ENCODE data around the gene PDE3B. TPM values are rescaled to one million over a fixed set of nuclear protein-coding genes. Genes with fewer than 3 reads are reported as not detected.

The PDE3B gene
- total RNA-seq, 3 donors from 2014 or later = 13.0 to 17.8 (median 17.0) TPM

GRCh38 chr11:14894657-14895598 lies 251.3 kb downstream of the PDE3B start:
- H3K9me3 Mint-ChIP-seq = no peaks in the 10 kb centered on the region
- no peaks in the 10 kb centered on the region for H3K27me3 Mint-ChIP-seq (ENCODE audit: low read depth)
- DNase-seq = no peak
- ATAC-seq = no peak
- H3K4me1 Mint-ChIP-seq (ENCODE audit: low read depth) = peaks cover 29% of the 10 kb centered on the region
- no peaks in the 10 kb centered on the region for H3K36me3 Mint-ChIP-seq (ENCODE audit: insufficient read depth)
- no peak overlapping the region for H3K4me3 Mint-ChIP-seq

- Mint-ChIP-seq H3K4me1 (ENCODE audit: low read depth) (peaks cover 9% of the 10 kb centered on the region), H3K27me3 (ENCODE audit: low read depth) (no peaks in the 10 kb centered on the region), H3K36me3 (ENCODE audit: insufficient read depth) (no peaks in the 10 kb centered on the region), H3K9me3 (no peaks in the 10 kb centered on the region), H3K4me3 (no peak overlapping the region)
- DNase-seq (no peak), ATAC-seq (no peak)
These were observed 254.8 kb downstream of the PDE3B start for GRCh38 chr11:14898355-14898754.

GRCh38 chr11:14898906-14899305 lies 255.3 kb downstream of the PDE3B start:
- no peaks in the 10 kb centered on the region for H3K36me3 Mint-ChIP-seq (ENCODE audit: insufficient read depth)
- ATAC-seq (no peak), DNase-seq (no peak)
- H3K27me3 Mint-ChIP-seq (ENCODE audit: low read depth) = no peaks in the 10 kb centered on the region
- H3K4me1 Mint-ChIP-seq (ENCODE audit: low read depth) = peaks cover 9% of the 10 kb centered on the region
- H3K9me3 Mint-ChIP-seq = no peaks in the 10 kb centered on the region
- no peak overlapping the region for H3K4me3 Mint-ChIP-seq

- H3K4me1 Mint-ChIP-seq (ENCODE audit: low read depth) = peaks cover 25% of the 10 kb centered on the region
- no peak for ATAC-seq
- no peak overlapping the region for H3K4me3 Mint-ChIP-seq
- no peaks in the 10 kb centered on the region for H3K9me3 Mint-ChIP-seq
- no peaks in the 10 kb centered on the region for H3K27me3 Mint-ChIP-seq (ENCODE audit: low read depth)
- DNase-seq = no peak
- H3K36me3 Mint-ChIP-seq (ENCODE audit: insufficient read depth) = no peaks in the 10 kb centered on the region
These were observed 259.2 kb downstream of the PDE3B start for GRCh38 chr11:14902650-14903350.

- Mint-ChIP-seq H3K9me3 (no peaks in the 10 kb centered on the region), H3K36me3 (ENCODE audit: insufficient read depth) (no peaks in the 10 kb centered on the region), H3K27me3 (ENCODE audit: low read depth) (no peaks in the 10 kb centered on the region), H3K4me3 (peak overlapping the region; percentile 90), H3K4me1 (ENCODE audit: low read depth) (peaks cover 35% of the 10 kb centered on the region)
- ATAC-seq (peak; percentile 65 to 67), DNase-seq (peak; percentile 85)
These were observed 261.1 kb downstream of the PDE3B start for GRCh38 chr11:14904745-14905103.

- H3K4me1 Mint-ChIP-seq (ENCODE audit: low read depth) = peaks cover 35% of the 10 kb centered on the region
- H3K36me3 Mint-ChIP-seq (ENCODE audit: insufficient read depth) = no peaks in the 10 kb centered on the region
- no peaks in the 10 kb centered on the region for H3K27me3 Mint-ChIP-seq (ENCODE audit: low read depth)
- no peaks in the 10 kb centered on the region for H3K9me3 Mint-ChIP-seq
- H3K4me3 Mint-ChIP-seq = peak overlapping the region; percentile 90
- DNase-seq (peak; percentile 56), ATAC-seq (peak; percentile 67 to 68)
These were observed 261.8 kb downstream of the PDE3B start for GRCh38 chr11:14905104-14906033.

- H3K27me3 Mint-ChIP-seq (ENCODE audit: low read depth) = no peaks in the 10 kb centered on the region
These were observed 263.0 kb downstream of the PDE3B start for GRCh38 chr11:14906578-14906977.

GRCh38 chr11:14906993-14907392 lies 263.4 kb downstream of the PDE3B start:
- no peak overlapping the region for H3K4me3 Mint-ChIP-seq
- no peak for ATAC-seq
- H3K4me1 Mint-ChIP-seq (ENCODE audit: low read depth) = peaks cover 35% of the 10 kb centered on the region
- H3K36me3 Mint-ChIP-seq (ENCODE audit: insufficient read depth) = no peaks in the 10 kb centered on the region
- DNase-seq = no peak
- H3K27me3 Mint-ChIP-seq (ENCODE audit: low read depth) = no peaks in the 10 kb centered on the region
- H3K9me3 Mint-ChIP-seq = no peaks in the 10 kb centered on the region

More at GRCh38 chr11:14906578-14906977, 263.0 kb downstream of the PDE3B start:
- ATAC-seq (no peak), DNase-seq (no peak)
- no peaks in the 10 kb centered on the region for H3K9me3 Mint-ChIP-seq
- H3K4me1 Mint-ChIP-seq (ENCODE audit: low read depth) = peaks cover 35% of the 10 kb centered on the region
- H3K36me3 Mint-ChIP-seq (ENCODE audit: insufficient read depth) = no peaks in the 10 kb centered on the region
- H3K4me3 Mint-ChIP-seq = peak overlapping the region; percentile 6

GRCh38 chr11:14907411-14908213 lies 264.0 kb downstream of the PDE3B start:
- ATAC-seq (peak; percentile 66 to 71), DNase-seq (peak; percentile 88)
- no peak overlapping the region for H3K4me3 Mint-ChIP-seq
- H3K36me3 Mint-ChIP-seq (ENCODE audit: insufficient read depth) = no peaks in the 10 kb centered on the region
- H3K9me3 Mint-ChIP-seq = no peaks in the 10 kb centered on the region
- H3K4me1 Mint-ChIP-seq (ENCODE audit: low read depth) = peaks cover 35% of the 10 kb centered on the region
- no peaks in the 10 kb centered on the region for H3K27me3 Mint-ChIP-seq (ENCODE audit: low read depth)

- peak; percentile 18 for DNase-seq
- no peak for ATAC-seq
- H3K4me3 Mint-ChIP-seq = no peak overlapping the region
- H3K9me3 Mint-ChIP-seq = no peaks in the 10 kb centered on the region
- H3K36me3 Mint-ChIP-seq (ENCODE audit: insufficient read depth) = no peaks in the 10 kb centered on the region
- H3K27me3 Mint-ChIP-seq (ENCODE audit: low read depth) = no peaks in the 10 kb centered on the region
- H3K4me1 Mint-ChIP-seq (ENCODE audit: low read depth) = peaks cover 35% of the 10 kb centered on the region
These were observed 264.7 kb downstream of the PDE3B start for GRCh38 chr11:14908214-14908880.

- Mint-ChIP-seq H3K9me3 (no peaks in the 10 kb centered on the region), H3K36me3 (ENCODE audit: insufficient read depth) (peaks cover 5% of the 10 kb centered on the region), H3K4me1 (ENCODE audit: low read depth) (no peaks in the 10 kb centered on the region), H3K27me3 (ENCODE audit: low read depth) (no peaks in the 10 kb centered on the region), H3K4me3 (no peak overlapping the region)
- no peak for DNase-seq
- ATAC-seq = no peak
These were observed 270.9 kb downstream of the PDE3B start for GRCh38 chr11:14914536-14914935.

- H3K4me3 Mint-ChIP-seq = no peak overlapping the region
- H3K27me3 Mint-ChIP-seq (ENCODE audit: low read depth) = no peaks in the 10 kb centered on the region
- H3K4me1 Mint-ChIP-seq (ENCODE audit: low read depth) = no peaks in the 10 kb centered on the region
- no peak for ATAC-seq
- H3K36me3 Mint-ChIP-seq (ENCODE audit: insufficient read depth) = peaks cover 5% of the 10 kb centered on the region
- DNase-seq = no peak
- H3K9me3 Mint-ChIP-seq = no peaks in the 10 kb centered on the region
These were observed 272.8 kb downstream of the PDE3B start for GRCh38 chr11:14916403-14916802.
